HG03432 (cell line): ENCODE results near the gene POLR2H.
A peak's percentile ranks its signal among the peaks of the same experiment; 100 is the strongest.

Experiments used
- ATAC-seq: cut with Tn5 transposase; IDR thresholded peaks from one replicate; pipeline ENCODE4 v1.9.1; 2021; ENCODE audit warnings: mild to moderate bottlenecking, moderate library complexity; ENCODE audit not compliant: unreplicated experiment

The POLR2H gene

GRCh38 chr3:184351511-184352148 lies 9.9 kb upstream of the POLR2H start:
- ATAC-seq: no peak

- ATAC-seq: no peak
These were observed 9.2 kb upstream of the POLR2H start for GRCh38 chr3:184352149-184352785.

- ATAC-seq: no peak
These were observed 8.5 kb upstream of the POLR2H start for GRCh38 chr3:184352897-184353545.

GRCh38 chr3:184353546-184353941 lies 8.0 kb upstream of the POLR2H start:
- no peak for ATAC-seq

GRCh38 chr3:184354121-184354728 lies 7.3 kb upstream of the POLR2H start:
- ATAC-seq: peak; percentile 63

- ATAC-seq: no peak
These were observed 6.8 kb upstream of the POLR2H start for GRCh38 chr3:184354754-184355153.

GRCh38 chr3:184355261-184356040 lies 6.1 kb upstream of the POLR2H start:
- no peak for ATAC-seq

- no peak for ATAC-seq
These were observed 4.0 kb upstream of the POLR2H start for GRCh38 chr3:184357248-184358123.

- ATAC-seq: no peak
These were observed 3.3 kb upstream of the POLR2H start for GRCh38 chr3:184358124-184358767.

GRCh38 chr3:184358921-184359350 lies 2.6 kb upstream of the POLR2H start:
- ATAC-seq: no peak

- ATAC-seq: no peak
These were observed 1.9 kb upstream of the POLR2H start for GRCh38 chr3:184359610-184360009.

- no peak for ATAC-seq
These were observed 1.2 kb upstream of the POLR2H start for GRCh38 chr3:184360070-184360928.

- ATAC-seq: no peak
These were observed 480 bp upstream of the POLR2H start for GRCh38 chr3:184360929-184361531.

GRCh38 chr3:184361932-184362667 lies 590 bp downstream of the POLR2H start:
- ATAC-seq: peak; percentile 8

GRCh38 chr3:184362668-184363546 lies 1.4 kb downstream of the POLR2H start:
- peak; percentile 85 for ATAC-seq

GRCh38 chr3:184366619-184367289 lies 5.2 kb downstream of the POLR2H start:
- no peak for ATAC-seq
